OCI-LY7 (cell line): ENCODE data around the gene CCDC83.

Source experiments
- EZH2phosphoT487 ChIP-seq: fragments of 200-600 bp; sonication (generic); IDR thresholded peaks from 2 replicates; pipeline ENCODE4 v1.6.1; 2018; ENCODE audit warnings: low read depth, borderline replicate concordance, mild to moderate bottlenecking, mixed run types, antibody characterized with exemption, low read length, moderate library complexity, mixed read lengths
- TF ChIP-seq, protein P1 (sequence below): fragments of 200-600 bp; sonication (generic); conservative IDR thresholded peaks from 2 replicates; pipeline ENCODE4 v1.5.1; 2014; ENCODE audit warnings: mild to moderate bottlenecking, antibody characterized with exemption, low read length, moderate library complexity, mixed read lengths

DNA sequence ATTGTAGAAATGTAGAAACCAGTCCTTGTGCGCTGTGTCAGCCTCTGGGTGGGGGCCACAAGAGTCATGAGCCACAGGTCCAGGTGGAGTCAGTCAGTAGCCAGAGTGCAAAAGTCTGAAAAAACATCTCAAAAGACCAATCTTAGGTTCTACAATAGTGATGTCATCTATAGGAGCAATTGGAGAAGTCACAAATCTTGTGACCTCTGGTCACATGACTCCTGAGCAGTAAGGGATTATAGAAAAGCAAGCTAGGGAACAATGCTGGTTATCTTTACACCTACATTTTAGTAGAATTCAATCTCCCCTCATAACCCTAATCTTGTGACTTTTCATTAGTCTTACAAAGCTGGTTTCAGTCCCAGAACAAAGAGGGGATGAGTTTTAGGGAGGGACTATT, 82.7 kb downstream of the CCDC83 start:
- TF ChIP-seq, protein P1, sequence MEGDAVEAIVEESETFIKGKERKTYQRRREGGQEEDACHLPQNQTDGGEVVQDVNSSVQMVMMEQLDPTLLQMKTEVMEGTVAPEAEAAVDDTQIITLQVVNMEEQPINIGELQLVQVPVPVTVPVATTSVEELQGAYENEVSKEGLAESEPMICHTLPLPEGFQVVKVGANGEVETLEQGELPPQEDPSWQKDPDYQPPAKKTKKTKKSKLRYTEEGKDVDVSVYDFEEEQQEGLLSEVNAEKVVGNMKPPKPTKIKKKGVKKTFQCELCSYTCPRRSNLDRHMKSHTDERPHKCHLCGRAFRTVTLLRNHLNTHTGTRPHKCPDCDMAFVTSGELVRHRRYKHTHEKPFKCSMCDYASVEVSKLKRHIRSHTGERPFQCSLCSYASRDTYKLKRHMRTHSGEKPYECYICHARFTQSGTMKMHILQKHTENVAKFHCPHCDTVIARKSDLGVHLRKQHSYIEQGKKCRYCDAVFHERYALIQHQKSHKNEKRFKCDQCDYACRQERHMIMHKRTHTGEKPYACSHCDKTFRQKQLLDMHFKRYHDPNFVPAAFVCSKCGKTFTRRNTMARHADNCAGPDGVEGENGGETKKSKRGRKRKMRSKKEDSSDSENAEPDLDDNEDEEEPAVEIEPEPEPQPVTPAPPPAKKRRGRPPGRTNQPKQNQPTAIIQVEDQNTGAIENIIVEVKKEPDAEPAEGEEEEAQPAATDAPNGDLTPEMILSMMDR = no peak
- no peak for TF ChIP-seq EZH2phosphoT487
